GM21381 (cell line): ENCODE measurements around the gene PPP1R15A.
"Not testable (repeated sequence)": the region's sequence is repeated elsewhere in the genome, so short reads cannot be mapped to it uniquely, and the experiment has no call there.

Experiments used
- ATAC-seq: cut with Tn5 transposase; IDR thresholded peaks from one replicate; pipeline ENCODE4 v1.9.1; 2021; ENCODE audit warnings: mild to moderate bottlenecking, moderate library complexity; ENCODE audit not compliant: unreplicated experiment

Gene PPP1R15A

DNA sequence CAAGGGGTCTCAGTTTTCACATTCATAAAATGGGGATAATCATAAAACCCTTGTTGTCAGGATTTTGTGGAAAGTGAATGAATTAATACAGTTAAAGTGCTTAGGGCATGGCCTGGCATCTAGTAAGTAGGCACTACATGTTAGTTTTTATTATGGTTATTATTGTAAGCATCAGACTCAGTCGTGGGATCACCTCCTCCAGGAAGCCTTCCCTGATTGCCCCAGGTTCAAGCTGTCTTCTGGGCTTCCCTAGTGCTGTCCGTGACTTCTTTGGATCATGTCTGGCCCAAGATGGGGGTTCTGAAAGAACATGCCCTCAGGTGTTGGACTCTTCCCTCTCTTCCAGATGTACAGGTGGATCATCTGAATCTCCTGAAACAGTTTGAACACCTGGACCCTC lies 38.6 kb downstream of the PPP1R15A start:
- no peak for ATAC-seq

DNA sequence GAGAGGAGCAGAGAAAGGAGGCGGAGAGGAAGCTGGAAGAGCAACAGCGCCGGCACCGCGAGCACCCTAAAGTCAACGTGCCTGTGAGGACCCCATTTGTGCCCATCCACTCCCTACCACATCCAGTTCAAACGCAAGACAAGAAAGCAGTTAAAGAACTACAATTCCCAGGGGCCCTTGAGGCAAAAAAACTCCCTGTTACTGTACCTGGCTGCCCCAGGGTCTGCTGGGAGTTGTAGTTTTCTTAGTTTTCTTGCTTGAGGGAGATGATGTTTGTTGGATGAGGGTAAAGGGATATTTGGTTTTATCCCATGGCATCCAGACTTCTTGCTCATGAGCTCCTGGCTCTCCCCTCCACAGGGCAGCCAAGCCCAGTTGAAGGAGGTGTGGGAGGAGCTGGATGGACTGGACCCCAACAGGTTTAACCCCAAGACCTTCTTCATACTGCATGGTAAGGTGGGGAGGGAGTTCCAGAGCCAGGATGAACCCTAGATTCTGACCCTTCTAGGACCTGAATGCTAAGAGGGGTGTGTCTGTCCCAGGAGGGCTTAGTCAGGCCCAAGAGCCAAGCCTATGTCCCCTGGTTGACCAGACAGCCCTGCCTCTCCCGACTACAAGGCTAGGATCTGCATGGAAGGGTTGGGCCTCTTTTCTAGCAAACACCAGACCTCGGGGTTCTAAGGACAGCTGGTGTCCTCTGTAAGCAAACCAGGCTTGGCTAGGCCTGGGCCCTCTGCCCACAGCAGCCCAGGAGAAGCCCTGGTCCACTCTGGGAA lies 41.1 kb downstream of the PPP1R15A start:
- no peak for ATAC-seq

DNA sequence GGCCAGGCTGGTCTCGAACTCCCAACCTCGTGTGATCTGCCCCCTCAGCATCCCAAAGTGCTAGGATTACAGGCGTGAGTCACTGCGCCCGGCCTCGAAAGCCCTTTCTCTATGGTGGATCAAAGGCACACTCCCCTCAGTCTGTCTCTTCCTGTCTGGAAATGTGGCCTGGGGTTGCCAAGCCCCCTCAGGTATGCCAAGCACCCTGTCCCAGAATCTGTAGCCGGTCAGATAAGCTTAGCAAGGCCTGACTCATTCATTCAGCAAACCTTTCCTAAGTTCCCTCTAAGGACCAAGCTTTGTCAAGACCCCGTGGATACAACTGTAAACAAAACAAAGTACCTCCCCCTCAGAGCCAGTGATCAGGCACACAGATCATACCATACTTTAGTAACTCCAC lies 42.0 kb downstream of the PPP1R15A start:
- no peak for ATAC-seq

DNA sequence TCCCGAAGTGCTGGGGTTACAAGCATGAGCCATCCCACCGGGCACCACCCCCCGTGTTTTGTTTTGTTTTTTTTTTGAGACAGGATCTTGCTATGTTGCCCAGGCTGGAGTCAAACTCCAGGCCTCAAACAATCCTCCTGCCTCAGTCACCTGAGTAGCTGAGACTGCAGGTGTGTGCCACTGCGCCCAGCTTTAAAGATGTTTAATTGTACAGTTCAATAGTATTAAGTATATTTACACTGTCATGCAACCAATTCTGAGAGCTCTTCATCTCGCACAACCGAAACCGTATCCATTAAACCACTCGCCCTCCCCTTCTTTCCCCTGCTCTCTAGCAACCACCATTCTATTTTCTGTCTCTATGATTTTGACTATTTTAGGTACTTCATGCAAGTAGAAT lies 43.5 kb downstream of the PPP1R15A start:
- no peak for ATAC-seq

DNA sequence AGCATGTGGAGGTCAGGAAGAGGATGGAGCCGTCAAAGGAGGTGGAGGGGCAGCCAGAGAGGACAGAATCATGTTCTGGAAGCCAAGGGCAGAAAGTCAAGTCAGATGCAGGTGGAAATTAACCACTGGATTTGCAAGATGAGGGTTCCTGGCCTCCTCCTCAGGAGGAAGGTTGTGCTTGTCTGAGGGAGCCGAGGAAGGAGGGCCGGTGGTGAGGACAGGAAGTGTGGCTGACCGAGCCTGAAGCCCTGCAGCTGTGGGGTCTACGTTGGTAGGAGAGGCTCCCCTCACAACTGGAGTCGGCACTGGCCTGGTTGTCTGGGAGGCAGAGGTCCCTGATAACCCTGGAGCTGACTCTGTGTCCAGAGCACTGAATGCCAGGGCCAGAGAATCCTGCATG lies 45.9 kb downstream of the PPP1R15A start:
- ATAC-seq, result no peak

DNA sequence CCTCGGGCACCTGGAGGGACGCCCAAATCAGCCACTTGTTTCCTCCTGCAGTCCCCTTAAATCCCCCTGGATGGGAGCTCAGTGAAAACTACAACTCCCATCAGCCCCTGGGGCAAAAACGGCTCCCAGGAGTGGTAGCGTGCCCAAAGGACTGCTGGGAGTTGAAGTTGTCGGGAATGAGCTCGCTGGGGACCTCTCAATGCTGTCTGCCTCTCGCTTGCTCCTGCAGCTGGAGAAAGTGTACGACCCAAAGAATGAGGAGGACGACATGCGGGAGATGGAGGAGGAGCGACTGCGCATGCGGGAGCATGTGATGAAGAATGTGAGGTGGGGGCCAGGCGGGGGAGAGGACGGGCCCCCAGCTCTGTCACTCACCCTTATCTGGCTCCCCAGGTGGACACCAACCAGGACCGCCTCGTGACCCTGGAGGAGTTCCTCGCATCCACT lies 46.6 kb downstream of the PPP1R15A start:
- no peak for ATAC-seq

DNA sequence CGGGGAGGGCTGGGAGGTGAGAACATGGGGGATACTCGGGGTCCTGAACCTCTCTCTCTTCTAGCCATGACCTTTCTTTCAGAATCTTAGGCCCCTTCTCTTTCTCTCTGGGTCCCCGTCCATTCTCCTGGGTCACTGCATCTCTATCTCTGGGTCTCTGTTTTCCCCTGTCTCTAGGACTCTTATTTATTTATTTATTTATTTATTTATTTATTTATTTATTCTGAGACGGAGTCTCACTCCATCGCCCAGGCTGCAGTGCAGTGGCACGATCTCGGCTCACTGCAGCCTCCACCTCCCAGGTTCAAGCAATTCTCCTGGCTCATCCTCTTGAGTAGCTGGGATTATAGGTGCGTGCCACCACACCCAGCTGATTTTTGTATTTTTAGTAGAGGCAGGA lies 47.0 kb downstream of the PPP1R15A start:
- ATAC-seq, result not testable (repeated sequence)

DNA sequence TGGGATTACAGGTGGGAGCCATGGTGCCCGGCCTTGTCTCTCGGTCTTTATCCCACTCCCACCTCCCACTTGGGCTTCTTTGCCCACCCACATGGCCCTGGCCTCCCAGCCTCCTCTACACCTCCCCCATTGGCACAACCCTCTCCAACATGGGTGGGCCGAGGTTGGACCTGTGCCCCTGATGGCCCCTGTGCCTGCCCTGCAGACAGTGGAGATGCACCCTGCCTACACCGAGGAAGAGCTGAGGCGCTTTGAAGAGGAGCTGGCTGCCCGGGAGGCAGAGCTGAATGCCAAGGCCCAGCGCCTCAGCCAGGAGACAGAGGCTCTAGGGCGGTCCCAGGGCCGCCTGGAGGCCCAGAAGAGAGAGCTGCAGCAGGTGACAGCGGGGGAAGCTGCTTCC lies 48.7 kb downstream of the PPP1R15A start:
- no peak for ATAC-seq

DNA sequence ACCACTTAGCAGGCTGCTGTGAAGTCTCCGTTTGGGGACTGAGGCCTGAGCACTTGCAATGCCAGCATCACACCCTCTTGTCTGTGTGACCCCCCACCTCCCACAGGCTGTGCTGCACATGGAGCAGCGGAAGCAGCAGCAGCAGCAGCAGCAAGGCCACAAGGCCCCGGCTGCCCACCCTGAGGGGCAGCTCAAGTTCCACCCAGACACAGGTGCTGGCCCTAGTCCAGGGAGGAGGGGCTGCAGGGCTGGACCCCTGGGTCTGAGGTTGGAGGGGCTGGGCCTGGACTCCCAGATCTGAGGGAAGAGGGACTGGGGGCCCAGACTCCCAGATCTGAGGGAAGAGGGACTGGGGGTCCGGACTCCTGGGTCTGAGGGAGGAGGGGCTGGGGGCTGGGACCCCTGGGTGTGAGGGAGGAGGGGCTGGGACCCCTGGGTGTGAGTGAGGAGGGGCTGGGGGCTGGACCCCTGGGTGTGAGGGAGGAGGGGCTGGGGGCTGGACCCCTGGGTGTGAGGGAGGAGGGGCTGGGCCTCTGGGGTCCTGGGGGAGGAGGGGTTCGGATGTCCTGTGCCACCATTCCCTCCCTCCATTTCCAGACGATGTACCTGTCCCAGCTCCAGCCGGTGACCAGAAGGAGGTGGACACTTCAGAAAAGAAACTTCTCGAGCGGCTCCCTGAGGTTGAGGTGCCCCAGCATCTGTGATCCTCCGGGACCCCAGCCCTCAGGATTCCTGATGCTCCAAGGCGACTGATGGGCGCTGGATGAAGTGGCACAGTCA lies 49.7 kb downstream of the PPP1R15A start:
- no peak for ATAC-seq

DNA sequence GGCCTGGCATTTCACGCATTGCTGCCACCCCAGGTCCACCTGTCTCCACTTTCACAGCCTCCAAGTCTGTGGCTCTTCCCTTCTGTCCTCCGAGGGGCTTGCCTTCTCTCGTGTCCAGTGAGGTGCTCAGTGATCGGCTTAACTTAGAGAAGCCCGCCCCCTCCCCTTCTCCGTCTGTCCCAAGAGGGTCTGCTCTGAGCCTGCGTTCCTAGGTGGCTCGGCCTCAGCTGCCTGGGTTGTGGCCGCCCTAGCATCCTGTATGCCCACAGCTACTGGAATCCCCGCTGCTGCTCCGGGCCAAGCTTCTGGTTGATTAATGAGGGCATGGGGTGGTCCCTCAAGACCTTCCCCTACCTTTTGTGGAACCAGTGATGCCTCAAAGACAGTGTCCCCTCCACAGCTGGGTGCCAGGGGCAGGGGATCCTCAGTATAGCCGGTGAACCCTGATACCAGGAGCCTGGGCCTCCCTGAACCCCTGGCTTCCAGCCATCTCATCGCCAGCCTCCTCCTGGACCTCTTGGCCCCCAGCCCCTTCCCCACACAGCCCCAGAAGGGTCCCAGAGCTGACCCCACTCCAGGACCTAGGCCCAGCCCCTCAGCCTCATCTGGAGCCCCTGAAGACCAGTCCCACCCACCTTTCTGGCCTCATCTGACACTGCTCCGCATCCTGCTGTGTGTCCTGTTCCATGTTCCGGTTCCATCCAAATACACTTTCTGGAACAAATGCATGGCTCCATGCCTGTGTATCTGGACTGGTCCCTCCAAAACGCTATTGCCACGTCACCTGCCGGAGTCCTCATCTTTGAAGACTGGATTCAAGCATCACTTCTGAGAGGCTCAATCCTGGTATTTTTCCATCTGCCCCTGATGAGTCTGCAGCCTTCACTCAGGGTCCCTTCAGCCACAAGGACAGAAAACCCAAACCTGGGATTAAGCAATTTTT lies 50.6 kb downstream of the PPP1R15A start:
- no peak for ATAC-seq

DNA sequence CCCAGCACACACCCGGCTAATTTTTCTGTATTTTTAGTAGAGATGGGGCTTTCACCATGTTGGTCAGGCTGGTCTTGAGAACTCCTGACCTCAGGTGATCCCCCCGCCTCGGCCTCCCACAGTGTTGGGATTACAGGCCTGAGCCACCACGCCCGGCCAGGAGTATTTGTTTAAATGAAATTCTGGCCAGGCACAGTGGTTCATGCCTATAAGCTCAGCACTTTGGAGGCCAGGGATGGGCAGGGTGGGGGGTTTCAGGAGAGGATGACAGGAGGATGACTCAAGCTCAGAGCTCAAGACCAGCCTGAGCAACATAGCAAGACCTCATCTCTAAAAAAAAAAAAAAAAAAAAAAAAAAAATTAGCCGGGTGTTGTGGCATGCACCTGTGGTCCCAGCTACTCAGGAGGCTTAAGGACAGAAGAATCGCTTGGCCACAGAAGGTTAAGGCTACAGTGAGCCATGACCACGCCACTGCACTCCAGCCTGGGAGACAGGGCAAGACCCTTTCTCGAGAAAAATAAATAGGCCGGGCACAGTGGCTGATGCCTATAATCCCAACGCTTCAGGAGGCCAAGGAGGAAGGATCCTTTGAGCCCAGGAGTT lies 53.1 kb downstream of the PPP1R15A start:
- no peak for ATAC-seq
